NCI-H460 (cell line): ENCODE results near the gene BMPER. TPM values are rescaled to one million over a fixed set of nuclear protein-coding genes. Genes with fewer than 3 reads are reported as not detected.

Experiments
- DNase-seq: peaks from one replicate; pipeline ENCODE4 v3.0.0-alpha.2; 2016; ENCODE audit warnings: low read depth; ENCODE audit errors: extremely low read depth
- total RNA-seq: library from RNA; depleted of rRNA; stranded (reverse); fragments of >200 nt; shearing (Covaris generic); gene quantifications from 2 replicates; pipeline ENCODE4 v1.2.3, GENCODE V29; 2014

BMPER gene
- total RNA-seq, 1 experiment from 2014 or later, result 3.5 TPM

DNA sequence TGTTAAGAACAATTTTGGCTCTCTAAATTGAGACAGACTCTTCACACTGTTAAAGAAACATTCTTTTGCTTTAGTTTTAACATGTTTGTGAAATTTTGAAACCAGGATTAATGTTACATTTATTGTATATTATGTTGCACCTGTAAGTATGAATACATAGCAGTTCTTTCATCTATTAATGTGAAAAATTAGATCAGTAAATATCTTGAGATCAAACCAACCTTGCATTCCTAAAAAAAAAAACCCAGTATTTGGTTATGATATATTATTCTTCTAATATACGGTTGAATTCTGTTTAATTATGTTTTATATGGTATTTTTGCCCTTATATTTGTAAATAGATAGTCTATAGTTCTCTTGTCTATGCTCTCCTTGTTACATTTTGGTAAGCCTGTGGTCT lies 219.4 kb downstream of the BMPER start:
- DNase-seq, result no peak

DNA sequence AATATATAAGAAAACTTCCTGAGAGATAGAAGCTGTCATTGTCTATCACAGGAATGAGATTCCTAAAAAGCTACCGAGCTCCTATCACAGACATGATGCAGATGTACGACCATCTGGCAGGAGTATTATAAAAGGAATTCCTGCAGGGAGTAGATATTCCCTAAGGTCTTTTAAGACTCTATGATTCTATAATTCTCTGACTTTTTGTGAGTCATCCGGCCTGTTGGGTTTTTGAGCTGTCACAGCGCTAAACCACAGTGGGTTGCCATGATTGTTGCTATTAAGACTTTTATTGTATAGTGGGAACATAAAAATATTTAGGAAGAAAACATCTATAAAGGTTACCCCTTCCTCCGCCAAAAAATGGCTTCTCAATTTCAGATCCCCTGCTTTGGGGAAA lies 223.4 kb downstream of the BMPER start:
- no peak for DNase-seq

DNA sequence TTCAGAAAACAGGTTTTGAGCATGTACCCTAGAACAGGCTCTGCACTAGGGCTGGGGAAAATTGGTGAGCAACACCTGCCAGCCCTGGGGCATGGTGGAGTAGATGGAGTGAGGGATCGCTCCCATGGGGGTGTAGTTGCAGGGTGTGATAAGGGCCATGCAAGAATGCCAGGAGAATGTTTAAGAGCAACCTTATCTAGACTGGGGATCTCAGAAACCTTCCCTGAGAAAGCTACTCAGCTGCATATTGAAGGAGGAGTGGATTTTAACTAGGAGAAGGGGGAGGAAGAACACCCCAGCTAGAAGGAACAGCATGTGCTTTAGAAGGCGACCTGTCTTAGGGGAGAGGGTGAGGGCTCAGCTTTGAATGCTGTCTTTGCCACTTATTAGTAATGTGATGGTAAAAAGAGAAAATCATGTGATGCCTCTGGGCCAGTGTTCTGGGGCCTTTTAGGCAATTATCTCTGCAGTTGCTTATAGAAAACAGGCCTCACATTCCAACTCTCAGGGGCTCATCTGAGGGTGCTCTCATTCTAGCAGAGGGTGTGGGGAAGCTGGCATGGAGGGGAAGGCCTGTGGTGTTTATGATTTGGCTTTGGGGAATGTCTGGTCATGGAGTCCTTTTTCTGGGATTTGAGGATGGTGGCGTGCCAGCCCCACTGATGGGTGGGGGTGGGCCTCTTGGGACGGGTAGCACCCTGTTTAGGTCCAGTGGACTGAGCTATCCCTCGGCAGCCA lies 225.4 kb downstream of the BMPER start:
- no peak for DNase-seq

DNA sequence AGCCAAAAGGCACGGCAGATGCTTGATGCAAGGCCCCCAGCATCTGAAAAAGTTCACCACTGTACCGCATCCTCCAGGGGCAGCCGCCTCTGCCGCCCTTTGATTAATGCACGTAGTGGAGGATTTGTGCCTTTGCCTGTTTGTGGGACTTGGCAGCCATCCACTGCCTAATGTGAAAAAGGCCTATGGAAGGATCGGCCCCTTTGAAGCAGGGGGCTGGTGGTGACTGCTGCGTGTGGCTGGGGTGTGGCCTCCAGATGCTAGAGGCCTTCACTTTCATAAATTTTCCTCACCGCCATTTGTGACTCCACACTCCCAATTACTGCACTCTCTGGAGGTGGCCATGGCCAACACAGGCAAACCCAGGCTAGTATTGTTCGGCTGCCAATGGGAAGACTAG lies 226.0 kb downstream of the BMPER start:
- DNase-seq, result no peak

DNA sequence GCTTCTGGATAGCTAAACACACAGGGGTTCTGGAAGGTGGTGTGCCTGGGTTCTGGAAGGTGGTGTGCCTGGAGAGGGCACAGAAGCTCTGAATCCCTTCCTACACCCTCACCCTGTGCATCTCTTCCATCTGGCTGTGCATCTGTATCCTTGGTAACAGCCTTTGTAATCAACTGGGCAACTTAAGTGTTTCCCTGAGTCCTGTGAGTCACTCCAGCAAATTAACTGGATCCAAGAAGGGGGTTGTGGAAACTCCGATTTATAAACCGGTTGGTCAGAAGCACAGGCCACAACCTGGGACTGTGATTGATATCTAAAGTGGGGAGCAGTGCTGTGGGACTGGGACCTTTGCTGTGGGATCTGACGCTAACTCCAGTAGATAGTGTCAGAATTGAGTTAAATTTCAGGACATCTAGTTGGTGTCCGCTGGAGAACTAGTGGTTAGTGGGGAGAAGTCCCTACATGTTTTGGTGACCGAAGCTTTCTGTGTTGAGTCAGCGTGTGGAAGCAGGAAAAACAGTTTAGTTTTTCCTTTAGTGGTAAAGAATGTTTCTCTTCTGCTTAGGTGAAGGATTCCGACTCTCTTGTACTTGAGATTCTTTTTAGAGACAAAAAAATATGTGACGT lies 228.1 kb downstream of the BMPER start:
- DNase-seq, result no peak

DNA sequence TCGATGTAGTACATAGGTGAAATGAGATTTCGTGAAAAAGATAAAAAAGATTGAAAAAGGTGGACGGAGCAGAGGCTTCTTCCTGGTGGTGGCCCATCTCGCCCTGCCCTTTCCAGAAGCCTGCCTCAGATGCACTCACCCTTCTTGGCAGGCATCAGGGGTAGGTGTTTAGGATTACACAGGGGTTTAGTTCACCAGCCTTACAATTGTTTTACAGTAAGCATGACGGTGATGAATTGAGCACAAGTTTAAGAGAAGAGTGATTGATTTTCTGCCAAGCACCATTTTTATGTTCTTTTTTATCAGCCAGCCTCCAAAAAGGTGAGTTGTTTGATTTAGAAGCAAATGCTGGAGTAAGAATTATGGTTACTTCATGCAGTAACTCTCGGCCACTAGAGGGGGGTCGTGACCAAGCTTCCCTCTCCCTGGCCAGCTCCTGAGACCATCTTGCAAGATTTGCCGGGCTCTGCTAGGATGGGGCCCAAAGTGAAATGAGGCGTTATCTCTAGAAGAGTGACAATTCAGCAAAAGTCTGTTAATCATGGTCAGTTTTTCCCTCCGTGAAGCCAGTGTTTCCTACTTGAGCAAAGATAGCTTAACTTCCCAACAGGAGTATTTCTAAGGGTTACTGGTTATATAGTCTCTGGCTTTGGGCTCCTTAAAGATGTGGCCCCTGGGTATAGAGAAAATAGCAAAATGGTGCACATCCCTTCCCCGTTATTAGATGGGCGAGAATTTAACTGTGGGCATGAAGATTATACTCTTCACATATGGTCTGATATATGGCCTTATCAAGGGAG lies 228.8 kb downstream of the BMPER start:
- DNase-seq, result peak; percentile 61

DNA sequence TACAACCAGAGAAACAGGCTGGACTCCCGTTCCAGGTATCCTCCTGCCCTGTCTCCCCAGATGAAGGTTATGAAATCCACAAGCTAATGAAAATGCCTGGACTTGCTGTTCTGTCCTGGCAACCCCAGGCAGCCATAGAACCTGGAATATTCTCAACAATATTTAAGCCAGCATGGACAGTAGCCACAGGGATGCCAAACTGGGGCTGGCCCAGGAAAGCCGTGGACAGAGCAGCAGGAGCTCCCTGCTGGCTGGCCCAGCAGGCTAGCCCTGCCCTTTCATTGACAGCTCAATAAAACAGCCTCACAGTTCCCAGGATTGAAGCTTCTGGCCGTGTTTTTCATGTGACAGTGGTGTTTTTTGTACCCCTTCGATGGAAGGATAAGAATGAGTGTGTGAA lies 230.6 kb downstream of the BMPER start:
- no peak for DNase-seq

DNA sequence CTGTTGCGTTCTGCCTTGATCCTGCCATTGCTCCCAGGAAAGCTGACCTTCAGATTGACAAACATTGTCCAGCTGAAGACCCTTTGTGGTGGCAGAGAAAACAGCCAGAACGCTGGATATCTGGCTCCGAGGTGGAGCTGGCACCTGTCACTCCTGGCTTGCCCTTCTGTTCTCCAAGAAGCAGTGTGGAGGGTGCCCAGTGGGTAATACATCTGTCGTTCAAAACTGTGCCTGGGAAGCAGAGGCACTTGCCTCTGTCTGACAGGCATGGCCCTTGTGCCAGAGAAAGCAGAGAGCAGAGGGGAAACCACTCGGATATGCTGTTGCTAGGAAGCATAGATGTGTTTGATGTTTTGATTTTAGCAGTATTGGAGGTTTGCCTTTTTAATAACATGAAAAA lies 231.4 kb downstream of the BMPER start:
- DNase-seq, result no peak

DNA sequence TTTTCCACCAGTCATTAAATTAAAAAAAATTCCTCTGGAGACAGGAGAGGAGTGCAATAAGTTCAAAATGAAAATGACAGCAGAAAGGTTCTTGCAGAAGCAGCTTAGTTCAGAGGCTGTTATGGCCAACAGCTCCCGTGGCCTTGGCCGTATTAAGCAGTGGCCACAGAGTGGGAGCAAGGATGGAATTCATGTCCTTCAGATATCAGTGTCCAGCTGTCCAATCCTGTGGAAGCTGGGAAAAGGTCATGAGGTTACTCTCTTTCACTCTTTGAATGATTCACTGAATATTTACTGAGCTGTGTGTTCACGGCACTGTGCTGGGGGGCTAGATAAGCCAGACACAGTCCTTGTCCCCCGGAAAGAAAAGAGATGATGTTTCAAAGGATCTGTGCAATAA lies 231.8 kb downstream of the BMPER start:
- no peak for DNase-seq

DNA sequence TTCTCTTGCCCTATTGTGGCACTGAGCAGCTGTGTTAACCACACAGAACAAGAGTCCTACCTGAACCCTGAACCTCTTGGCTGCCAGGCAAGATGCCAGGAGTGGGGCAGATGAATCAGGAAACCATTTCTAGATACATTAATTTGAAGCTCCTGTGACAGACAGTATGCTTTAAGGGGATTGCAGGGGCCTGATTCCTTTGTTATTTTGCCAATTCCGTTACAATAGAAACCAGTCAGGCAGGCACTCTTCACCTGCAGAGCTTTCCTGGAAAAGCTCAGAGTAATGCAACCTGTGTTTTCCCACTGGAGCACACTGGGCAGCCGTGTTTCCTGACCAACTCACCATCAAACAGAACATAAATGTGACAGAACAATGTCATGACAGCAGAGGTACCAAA lies 233.1 kb downstream of the BMPER start:
- DNase-seq, result no peak

DNA sequence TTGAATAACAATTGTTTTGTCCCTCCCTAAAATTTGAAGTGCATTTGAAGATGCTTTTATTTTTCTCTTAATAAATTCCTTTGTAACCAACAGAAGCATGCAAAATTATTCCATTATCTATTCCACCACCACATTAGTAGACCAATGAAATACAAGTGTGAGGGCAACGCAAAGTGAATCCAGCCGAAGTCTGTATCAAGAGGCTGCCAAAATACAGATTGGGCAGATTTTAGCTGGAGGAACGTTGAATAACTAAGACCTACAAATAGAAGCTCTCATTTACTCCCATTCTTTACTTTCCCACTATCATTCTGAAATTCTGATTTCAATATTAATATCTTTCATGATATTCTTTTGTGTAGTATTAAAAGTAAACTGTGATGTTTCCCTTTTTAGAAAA lies 233.7 kb downstream of the BMPER start:
- no peak for DNase-seq

DNA sequence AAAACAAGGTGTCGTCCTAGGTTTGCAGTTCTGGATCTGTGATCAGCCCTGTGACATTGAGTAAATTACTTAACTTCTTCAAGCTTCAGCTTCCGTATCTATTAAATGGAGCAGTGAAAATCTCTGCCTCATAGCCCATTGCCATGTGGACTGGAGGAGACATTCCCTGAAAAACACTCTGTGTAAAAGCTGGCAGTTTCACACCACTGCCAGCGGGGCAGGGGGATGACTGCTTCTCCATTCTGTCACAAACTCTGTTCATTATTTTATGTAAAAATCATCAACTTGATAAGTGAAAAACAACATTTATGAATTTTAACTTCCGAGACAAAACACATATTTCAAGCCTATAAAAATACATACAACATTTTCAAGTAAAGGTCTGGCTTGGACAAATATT lies 234.7 kb downstream of the BMPER start:
- DNase-seq, result no peak

DNA sequence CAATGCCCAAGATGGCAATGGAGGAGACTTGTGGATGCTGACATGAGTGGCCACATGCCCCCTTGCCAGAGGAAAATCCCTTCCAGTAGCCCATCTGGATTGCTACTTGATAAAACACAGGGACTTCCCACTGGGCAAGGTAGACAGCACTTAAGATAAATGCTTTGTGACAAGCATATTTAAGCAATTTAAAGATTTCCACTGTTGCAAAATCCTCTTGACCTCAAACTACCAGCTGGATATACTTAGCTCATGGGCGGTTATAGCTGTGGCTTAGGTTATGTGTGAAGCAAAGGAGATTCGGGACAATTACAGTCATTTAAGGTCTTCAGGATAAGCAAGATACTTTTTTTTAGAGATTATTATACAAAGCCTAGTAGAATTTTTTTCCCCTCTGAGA lies 238.1 kb downstream of the BMPER start:
- no peak for DNase-seq

DNA sequence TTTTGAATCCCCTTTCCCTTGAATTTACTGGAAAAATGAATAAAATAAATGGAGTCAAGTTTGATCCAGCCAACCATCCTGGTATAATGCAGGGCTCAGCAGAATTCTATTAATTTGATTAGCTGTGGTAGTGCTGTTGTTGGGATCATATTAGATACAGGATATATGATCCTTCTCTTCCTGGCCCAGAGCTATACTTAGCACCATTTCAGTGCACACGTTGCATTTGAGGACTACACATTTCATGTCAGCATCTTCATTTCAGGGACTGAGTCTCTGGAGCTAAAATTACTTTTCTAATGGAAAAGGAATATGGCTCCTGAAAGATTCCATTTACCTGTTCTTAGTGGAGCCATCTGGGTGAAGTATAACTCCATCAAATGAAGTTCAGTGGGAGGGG lies 240.3 kb downstream of the BMPER start:
- no peak for DNase-seq

DNA sequence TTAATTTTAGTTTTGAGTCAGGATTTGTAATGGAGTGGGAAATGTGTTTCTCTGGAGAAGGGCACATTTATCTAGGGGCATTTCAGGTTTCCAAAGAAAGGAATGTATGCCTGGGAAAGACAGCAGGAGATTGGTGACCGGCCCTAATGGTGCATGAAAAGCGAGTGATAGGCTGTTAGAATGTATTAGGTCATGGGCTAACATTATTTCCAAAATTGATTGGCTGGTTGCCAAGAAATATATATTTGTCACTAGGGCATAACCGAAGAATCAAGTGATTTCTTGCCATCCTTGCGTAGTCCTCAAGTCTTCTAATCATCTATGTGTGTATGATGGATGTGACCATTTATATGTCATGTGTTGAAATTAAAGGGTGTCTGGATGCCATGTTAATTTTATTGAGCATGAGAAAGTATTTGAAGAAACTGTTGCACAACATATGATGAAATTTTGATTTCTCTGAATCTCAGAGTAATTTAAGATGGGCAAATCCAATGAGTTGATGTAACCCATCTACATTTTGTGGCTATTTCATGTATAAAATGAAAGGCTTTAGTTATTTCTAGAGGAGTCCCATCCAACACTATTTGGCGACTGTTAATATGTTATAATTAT lies 248.4 kb downstream of the BMPER start:
- DNase-seq, result no peak

DNA sequence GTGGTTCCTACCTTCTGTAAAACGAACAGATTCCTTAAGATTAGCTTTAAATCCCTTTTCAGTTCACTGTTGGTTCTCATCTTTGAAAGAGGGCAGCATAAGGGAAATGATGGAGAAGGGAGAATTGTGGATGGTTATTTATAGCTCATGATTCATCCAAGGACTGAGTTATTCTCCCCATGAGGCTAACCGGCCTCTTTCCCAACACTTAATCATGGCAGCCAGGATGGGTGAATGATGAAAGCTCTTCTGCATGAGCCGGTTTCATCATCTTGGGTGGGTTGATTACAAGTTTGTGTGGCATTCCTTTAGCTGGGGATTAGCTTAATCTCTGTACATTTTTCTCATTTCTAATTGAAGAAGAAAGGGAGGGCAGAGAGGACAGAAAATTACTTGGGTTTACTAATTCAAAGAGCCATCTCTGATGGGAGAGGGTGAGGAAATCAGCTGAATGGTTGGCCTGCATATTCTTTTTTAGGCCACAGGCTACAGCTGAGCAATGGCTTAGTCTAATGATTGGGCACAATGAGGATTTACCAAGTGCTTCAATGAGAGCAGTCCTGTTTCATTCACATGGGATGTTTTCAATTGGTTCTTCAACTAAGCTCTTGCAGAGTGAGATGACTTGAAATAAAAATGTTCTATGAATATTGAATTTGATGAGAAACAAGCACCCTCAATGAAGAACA lies 250.0 kb downstream of the BMPER start:
- peak; percentile 72 for DNase-seq

DNA sequence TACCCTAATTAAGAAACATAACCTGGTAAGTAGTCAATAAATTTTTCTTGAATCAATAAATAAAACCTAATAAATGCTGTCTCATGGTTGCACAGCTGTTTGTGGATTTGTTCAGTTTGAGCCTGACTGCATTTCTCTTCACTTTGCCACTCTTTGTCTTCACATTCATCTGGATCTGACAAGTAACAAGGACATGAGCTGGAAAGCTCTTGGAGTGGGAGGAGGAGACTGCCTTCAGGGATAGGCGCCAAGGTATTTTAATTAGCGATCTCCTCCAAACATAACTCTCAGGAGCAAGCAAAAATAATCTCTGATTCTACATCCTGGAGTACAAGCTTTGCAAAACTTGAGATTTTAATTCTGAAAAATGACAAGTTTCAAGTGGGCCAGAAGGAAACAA lies 251.0 kb downstream of the BMPER start:
- no peak for DNase-seq

DNA sequence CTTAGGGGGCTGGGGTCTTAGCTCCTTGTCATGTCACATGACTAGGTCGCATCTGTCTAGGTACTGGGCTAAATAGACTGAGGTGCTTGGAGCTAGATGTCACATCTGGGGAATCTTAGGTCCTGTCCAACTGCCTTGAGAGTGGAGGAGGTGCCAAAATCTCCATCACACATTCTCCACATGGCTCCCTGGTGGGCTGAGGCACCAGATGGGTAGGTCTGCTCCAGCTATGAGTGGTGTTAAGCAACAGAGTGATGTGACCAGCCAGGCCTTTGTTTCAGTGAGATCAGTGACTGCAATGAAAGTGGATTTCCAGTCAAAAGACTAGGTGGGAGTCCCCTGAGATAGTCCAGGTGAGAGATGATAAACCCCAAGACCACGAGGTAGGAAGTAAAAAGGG lies 251.8 kb downstream of the BMPER start:
- DNase-seq, result no peak

DNA sequence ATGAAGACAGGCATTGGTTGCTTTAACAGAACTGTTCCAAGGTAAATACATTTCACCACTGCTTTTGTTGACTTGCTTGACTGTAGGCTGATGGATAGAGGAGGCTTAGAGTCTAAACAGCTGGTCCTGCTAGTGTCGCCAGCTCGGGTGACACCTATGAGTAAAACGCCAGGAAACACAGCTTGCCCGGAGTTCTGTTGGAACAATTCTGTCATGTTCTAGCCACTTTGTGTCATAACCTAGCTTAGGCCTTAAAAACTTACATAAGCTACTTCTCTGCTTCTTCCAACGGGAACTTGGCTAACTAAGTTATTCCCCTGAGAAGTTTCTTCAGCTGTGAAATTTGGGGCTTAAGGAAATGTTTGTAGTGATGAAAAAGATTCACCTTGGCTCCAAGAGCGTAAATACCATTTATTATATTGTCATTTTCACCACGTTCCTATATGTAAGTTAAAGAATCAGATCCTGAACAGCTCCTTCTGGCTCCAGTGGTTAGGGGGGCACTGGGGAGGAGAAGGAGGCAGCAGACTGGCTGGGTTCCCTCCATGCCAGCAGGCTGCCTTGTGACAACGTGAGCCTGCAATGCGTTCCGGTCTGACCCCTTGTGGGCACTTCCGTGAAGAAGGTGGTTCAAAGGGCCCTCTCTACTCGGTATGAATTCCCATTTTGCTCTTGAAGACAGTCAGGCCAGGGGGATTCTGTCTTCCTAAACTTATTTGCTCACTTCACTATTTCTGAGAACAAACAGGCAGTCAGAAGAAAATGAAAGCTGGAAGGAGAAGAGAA lies 253.2 kb downstream of the BMPER start:
- DNase-seq, result no peak

DNA sequence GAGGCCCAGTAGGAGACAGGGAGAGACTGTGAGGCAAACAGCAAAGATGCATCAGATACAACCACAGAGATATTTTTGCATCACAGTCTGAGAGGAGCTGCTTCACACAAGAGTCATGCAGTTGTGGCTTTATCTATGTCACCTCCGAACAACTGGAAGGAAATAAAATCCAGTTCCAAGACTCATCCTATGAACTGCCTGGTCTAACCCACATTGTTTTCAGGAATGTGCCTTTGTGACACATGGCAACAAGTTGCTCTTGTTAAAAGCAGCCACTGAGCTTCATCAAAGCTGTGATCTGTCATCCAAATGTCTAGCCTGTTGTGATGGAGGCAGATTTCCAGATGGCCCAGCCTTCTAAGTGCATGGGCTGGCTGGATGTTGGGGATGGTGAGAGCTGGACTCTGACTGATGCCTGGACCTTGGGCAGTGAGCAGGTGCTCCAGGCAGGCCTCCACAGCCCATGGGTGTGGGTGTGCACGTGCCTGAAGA lies 255.0 kb downstream of the BMPER start:
- no peak for DNase-seq
